ENCODE data around the gene CIC. TPM values are rescaled to one million over a fixed set of nuclear protein-coding genes. Genes with fewer than 3 reads are reported as not detected.
"Not testable (repeated sequence)": the region's sequence is repeated elsewhere in the genome, so short reads cannot be mapped to it uniquely, and the experiment has no call there.

The CIC gene
- total RNA-seq, 3 donors from 2014 or later (not counting 1 experiment from before 2014, with no cell fraction given): 95.4 to 121 (median 108) TPM

DNA sequence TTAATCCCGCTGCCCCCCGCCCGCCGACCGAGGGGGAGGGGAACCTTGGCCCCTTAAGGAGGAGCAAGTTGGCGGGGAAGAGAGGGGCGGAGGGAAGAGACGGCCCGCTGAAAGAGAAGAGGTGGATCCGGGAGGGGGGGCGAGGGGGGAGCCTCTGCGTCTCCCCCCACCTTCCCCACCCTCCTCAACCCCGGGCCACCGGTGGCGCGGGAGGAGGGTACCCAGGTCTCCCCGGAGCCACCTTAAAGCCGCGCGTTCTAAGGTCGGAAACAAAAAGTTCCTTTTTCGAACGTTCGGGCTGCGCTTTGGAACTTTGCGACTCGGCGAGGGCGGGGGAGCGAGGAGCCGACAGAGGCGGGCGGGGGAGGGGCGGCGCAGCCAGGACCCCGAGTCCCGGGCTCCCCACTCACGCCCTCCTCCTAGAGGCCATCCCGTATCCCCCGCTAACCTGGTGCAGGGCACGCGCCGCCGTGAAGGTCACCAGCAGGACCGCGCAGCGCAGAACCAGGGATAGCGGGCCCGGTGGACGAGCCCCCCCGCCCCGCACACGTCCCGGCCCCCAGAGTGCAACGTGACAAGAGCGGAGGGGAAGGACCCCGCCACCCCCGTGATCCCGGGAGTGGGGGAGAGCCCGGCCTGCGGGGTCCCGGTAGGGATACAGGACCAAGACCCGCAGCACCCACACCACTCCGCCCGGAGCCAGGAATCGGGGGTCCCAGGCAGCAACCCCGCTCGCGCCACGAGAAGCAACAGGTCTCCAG, 14.8 kb upstream of the CIC start:
- DNase-seq (peak; percentile 66 to 89), ATAC-seq (peak; percentile 32 to 56 (median 37))
- H3K9me3 ChIP-seq (ENCODE audit: control insufficient read depth, insufficient read depth, low read length): no peaks in the 10 kb centered on the region
- H3K9me3 Mint-ChIP-seq: no peaks in the 10 kb centered on the region
- WGBS (ENCODE audit: insufficient coverage): under 1% methylated on average over 63 of the region's 70 CpGs
- peak overlapping the region; percentile 100 for H3K4me3 ChIP-seq (ENCODE audit: low read length)
- intact Hi-C loops (cut with micrococcal nuclease): no loop called here
- peaks cover 40% of the 10 kb centered on the region for H3K4me1 ChIP-seq (ENCODE audit: control insufficient read depth, insufficient read depth, low read length)
- TF ChIP-seq, protein P1, sequence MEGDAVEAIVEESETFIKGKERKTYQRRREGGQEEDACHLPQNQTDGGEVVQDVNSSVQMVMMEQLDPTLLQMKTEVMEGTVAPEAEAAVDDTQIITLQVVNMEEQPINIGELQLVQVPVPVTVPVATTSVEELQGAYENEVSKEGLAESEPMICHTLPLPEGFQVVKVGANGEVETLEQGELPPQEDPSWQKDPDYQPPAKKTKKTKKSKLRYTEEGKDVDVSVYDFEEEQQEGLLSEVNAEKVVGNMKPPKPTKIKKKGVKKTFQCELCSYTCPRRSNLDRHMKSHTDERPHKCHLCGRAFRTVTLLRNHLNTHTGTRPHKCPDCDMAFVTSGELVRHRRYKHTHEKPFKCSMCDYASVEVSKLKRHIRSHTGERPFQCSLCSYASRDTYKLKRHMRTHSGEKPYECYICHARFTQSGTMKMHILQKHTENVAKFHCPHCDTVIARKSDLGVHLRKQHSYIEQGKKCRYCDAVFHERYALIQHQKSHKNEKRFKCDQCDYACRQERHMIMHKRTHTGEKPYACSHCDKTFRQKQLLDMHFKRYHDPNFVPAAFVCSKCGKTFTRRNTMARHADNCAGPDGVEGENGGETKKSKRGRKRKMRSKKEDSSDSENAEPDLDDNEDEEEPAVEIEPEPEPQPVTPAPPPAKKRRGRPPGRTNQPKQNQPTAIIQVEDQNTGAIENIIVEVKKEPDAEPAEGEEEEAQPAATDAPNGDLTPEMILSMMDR (IDR thresholded peaks at IDR 0.05): no peak
- no peaks in the 10 kb centered on the region for H3K27me3 Mint-ChIP-seq (ENCODE audit: low read depth in 2 of 2)
- peaks cover 17 to 34% of the 10 kb centered on the region in 2 donors for H3K4me1 Mint-ChIP-seq
- H3K36me3 ChIP-seq (ENCODE audit: control insufficient read depth, insufficient read depth, low read length): peaks cover 3% of the 10 kb centered on the region
- H3K27me3 ChIP-seq (ENCODE audit: control insufficient read depth, insufficient read depth, low read length): no peaks in the 10 kb centered on the region
- peak overlapping the region; percentile 61 to 95 for H3K27ac Mint-ChIP-seq
- H3K36me3 Mint-ChIP-seq: no peaks in the 10 kb centered on the region
- H3K4me3 Mint-ChIP-seq: peak overlapping the region; percentile 78
- peak overlapping the region; percentile 100 for H3K27ac ChIP-seq (ENCODE audit: low read length)

DNA sequence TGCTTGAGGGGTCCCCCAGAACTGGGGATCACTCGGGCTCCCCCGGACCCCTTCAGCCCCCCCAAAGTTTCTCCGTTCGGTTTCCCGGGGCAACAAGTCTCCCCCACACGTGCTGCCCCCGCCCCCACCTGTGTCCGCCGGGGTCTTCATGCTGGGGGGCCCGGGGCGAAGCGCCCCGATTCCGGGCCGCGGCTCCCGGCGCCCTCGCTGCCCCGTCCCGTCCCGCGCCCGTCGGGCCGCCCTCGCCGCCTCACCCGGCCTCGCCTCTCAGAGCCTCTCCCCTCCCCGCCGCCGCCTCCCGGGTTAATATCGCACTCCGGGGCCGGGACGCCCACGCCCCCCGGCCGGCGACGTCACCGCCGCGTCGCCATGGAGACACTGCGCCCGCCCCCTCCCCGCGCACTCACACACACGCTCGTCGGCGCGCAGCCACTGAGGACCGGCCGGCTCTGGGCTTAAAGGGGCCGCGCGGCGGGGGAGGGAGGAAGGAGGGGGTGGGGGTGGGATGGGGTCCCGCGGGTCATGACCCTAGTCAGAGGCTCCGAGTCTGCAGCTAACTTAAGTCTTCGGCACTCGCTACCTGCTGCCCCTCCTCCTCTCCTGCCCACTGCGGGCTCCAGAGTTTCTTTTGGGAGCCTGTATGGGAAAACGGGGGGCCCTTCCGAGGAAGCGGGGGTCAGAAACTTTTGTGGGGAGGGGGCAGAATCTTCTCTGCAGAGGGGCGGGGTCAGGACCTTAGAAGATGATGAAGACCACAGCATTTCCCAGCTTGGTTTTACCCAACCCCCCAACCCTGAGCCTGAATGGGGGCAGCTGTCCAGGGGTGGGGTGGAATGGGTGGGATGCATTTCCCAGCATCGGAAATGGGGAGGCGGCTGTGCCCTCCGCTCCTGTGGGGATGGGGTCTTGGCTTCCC, 13.9 kb upstream of the CIC start, which contains the start of gene ERF:
Gene ERF (minus strand): TSS at position 279 of the 916 bp plus-strand sequence. CDS start 129 bp downstream, at position 150.
- Histone ChIP-seq H3K27ac (ENCODE audit: low read length) (peak within 1 kb of the TSS; percentile 100), H3K36me3 (ENCODE audit: control insufficient read depth, insufficient read depth, low read length) (peaks cover 1% of the 10 kb centered on the region), H3K9me3 (ENCODE audit: control insufficient read depth, insufficient read depth, low read length) (no peaks in the 10 kb centered on the region), H3K4me3 (ENCODE audit: low read length) (peak within 1 kb of the TSS; percentile 100), H3K27me3 (ENCODE audit: control insufficient read depth, insufficient read depth, low read length) (no peaks in the 10 kb centered on the region), H3K4me1 (ENCODE audit: control insufficient read depth, insufficient read depth, low read length) (peaks cover 40% of the 10 kb centered on the region)
- peak within 1 kb of the TSS; percentile 61 to 95 for H3K27ac Mint-ChIP-seq
- TF ChIP-seq, protein P1 (IDR thresholded peaks at IDR 0.05): no peak
- peak within 1 kb of the TSS; percentile 78 for H3K4me3 Mint-ChIP-seq
- H3K27me3 Mint-ChIP-seq (ENCODE audit: low read depth in 2 of 2): no peaks in the 10 kb centered on the region
- under 1% methylated on average over 53 of the region's 75 CpGs for WGBS (ENCODE audit: insufficient coverage)
- intact Hi-C loops (cut with micrococcal nuclease): loop anchor here (1.0 kb wide), 2 partner anchors 11 to 13 kb away; no protein-coding TSS in a partner anchor
- ATAC-seq: peak; percentile 77 to 94 (median 88)
- no peaks in the 10 kb centered on the region for H3K36me3 Mint-ChIP-seq
- peaks cover 17 to 32% of the 10 kb centered on the region in 2 donors for H3K4me1 Mint-ChIP-seq
- H3K9me3 Mint-ChIP-seq: no peaks in the 10 kb centered on the region
- peak; percentile 96 to 97 for DNase-seq

DNA sequence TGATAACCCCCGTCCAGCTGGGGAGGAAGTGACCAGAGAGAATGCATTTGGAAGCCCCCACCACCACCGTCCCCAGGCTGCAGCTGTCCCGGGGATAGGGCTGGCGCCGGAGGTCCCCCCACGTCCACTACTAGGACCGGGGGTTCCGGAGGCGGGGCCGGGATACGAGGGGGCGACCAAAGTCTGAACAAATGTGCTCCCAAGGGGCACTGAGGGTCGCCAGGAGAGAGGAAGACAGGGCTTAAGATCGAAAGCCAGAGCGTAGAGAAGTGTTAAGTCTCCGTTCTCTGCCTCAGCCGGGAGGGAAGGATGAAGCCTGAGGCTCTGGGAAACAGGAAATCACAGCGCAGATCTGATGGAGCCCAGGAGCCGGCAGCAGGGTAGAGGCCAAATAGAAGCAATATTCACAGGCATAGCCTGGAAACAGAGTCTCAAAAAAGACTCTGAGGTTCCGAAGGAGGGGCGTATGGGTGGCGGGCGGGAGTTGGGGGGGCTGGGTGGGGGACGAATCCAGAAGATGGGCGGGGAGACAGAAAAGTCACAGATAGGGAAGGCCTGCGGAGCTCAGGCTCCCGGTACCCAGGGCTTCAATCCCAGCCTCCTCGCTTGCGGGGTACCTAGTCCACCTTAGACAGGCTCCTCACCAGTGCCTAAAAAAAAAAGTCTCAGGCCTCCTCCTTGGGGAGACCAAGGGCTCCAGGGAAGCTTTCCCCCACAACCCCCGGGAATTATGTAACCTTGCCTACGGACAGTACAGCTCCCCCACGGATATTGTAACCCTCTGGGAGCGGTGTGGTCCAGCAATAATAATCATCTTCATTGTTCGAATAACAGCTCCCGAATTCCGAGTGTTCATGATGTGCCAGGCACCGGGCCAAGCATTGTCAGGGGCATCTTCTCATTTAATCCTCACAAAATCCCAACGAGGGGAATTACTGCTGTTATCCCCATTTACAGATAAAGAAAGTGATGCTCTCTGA, 13.0 kb upstream of the CIC start:
- TF ChIP-seq, protein P1 (IDR thresholded peaks at IDR 0.05): no peak
- H3K27ac Mint-ChIP-seq: peak overlapping the region; percentile 67 to 95
- ATAC-seq (no peak), DNase-seq (peak in 1 of 2 donors; percentile 46)
- H3K36me3 Mint-ChIP-seq: no peaks in the 10 kb centered on the region
- no peaks in the 10 kb centered on the region for H3K36me3 ChIP-seq (ENCODE audit: control insufficient read depth, insufficient read depth, low read length)
- H3K4me1 Mint-ChIP-seq: peaks cover 17 to 32% of the 10 kb centered on the region in 2 donors
- peaks cover 35% of the 10 kb centered on the region for H3K4me1 ChIP-seq (ENCODE audit: control insufficient read depth, insufficient read depth, low read length)
- intact Hi-C loops (cut with micrococcal nuclease): loop anchor here (1.0 kb wide), 2 partner anchors 12 kb away; no protein-coding TSS in a partner anchor
- 20% methylated on average over 38 of the region's 38 CpGs for WGBS (ENCODE audit: insufficient coverage)
- no peaks in the 10 kb centered on the region for H3K27me3 Mint-ChIP-seq (ENCODE audit: low read depth in 2 of 2)
- H3K27me3 ChIP-seq (ENCODE audit: control insufficient read depth, insufficient read depth, low read length): no peaks in the 10 kb centered on the region
- no peaks in the 10 kb centered on the region for H3K9me3 Mint-ChIP-seq
- no peak overlapping the region for H3K27ac ChIP-seq (ENCODE audit: low read length)
- H3K9me3 ChIP-seq (ENCODE audit: control insufficient read depth, insufficient read depth, low read length): no peaks in the 10 kb centered on the region
- H3K4me3 ChIP-seq (ENCODE audit: low read length): peak overlapping the region; percentile 56
- peak overlapping the region; percentile 75 for H3K4me3 Mint-ChIP-seq

DNA sequence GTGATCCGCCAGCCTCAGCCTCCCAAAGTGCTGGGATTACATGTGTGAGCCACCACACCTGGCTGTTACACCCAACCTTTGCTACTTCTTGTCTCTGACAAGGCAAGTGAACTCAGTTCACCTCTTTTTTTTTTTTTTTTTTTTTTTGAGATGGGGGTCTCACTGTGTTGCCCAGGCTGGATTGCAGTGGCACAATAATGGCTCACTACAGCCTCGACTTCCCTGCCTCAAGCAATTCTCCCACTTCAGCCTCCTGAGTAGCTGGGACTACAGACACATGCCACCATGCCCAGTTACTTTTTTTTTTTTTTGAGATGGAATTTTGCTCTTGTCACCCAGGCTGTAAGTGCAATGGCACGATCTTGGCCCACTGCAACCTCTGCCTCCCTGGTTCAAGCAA, 11.2 kb upstream of the CIC start:
- not testable (repeated sequence) for H3K27ac ChIP-seq (ENCODE audit: low read length)
- H3K4me3 Mint-ChIP-seq: peak overlapping the region; percentile 35

More for the DNA sequence above, 11.2 kb upstream of the CIC start:
- DNase-seq; ATAC-seq; H3K36me3 ChIP-seq (ENCODE audit: control insufficient read depth, insufficient read depth, low read length); H3K4me3 ChIP-seq (ENCODE audit: low read length); H3K36me3 Mint-ChIP-seq; H3K27me3 ChIP-seq (ENCODE audit: control insufficient read depth, insufficient read depth, low read length); H3K27ac Mint-ChIP-seq; H3K9me3 Mint-ChIP-seq; intact Hi-C loops (cut with micrococcal nuclease); H3K9me3 ChIP-seq (ENCODE audit: control insufficient read depth, insufficient read depth, low read length); H3K27me3 Mint-ChIP-seq (ENCODE audit: low read depth in 2 of 2): not testable (repeated sequence)
- H3K4me1 ChIP-seq (ENCODE audit: control insufficient read depth, insufficient read depth, low read length): peaks cover 18% of the 10 kb centered on the region
- 96% methylated on average over 3 of the region's 3 CpGs for WGBS (ENCODE audit: insufficient coverage)
- H3K4me1 Mint-ChIP-seq: peaks cover 7 to 18% of the 10 kb centered on the region in 2 donors
